GM23338 (cell line): ENCODE data around the gene ATP5PO. TPM values are rescaled to one million over a fixed set of nuclear protein-coding genes. Genes with fewer than 3 reads are reported as not detected.

Source experiments
- ATAC-seq: fragments of 200-7000 bp; cut with Tn5 transposase; 3 replicates; pipeline ENCODE4 v1.9.1; 2020
- DNase-seq: peaks from one replicate; pipeline ENCODE4 v3.0.0-alpha.2; 2015; ENCODE audit warnings: low spot score
- H2AFZ ChIP-seq: fragments of 200-600 bp; sonication (generic); 2 replicates; pipeline ENCODE4 v1.8.0; 2016; ENCODE audit warnings: antibody characterized with exemption, mild to moderate bottlenecking, moderate library complexity
- H3F3A ChIP-seq: fragments of 200-600 bp; sonication (generic); replicated peaks from 2 replicates; pipeline ENCODE4 v1.8.0; 2017; ENCODE audit warnings: antibody characterized with exemption, mixed run types, low read depth
- H3K27ac ChIP-seq: fragments of 200-600 bp; sonication (generic); 2 replicates; pipeline ENCODE4 v1.6.1; 2016; ENCODE audit warnings: low read depth
- H3K27me3 ChIP-seq: fragments of 200-600 bp; sonication (generic); 2 replicates; pipeline ENCODE4 v1.8.0; 2016; ENCODE audit warnings: mild to moderate bottlenecking, mixed run types, moderate library complexity; ENCODE audit not compliant: insufficient read depth
- H3K36me3 ChIP-seq: fragments of 200-600 bp; sonication (generic); 2 replicates; pipeline ENCODE4 v1.8.0; 2016; ENCODE audit warnings: mild to moderate bottlenecking; ENCODE audit not compliant: insufficient read depth
- H3K4me1 ChIP-seq: fragments of 200-600 bp; sonication (generic); 2 replicates; pipeline ENCODE4 v1.8.0; 2016; ENCODE audit warnings: mild to moderate bottlenecking, moderate library complexity; ENCODE audit not compliant: insufficient read depth
- H3K4me2 ChIP-seq: fragments of 200-600 bp; sonication (generic); 2 replicates; pipeline ENCODE4 v1.7.1; 2017; ENCODE audit warnings: mixed run types
- H3K4me3 ChIP-seq: fragments of 200-600 bp; sonication (generic); 2 replicates; pipeline ENCODE4 v1.6.1; 2016; ENCODE audit warnings: mixed run types
- H3K79me2 ChIP-seq: fragments of 200-600 bp; sonication (generic); replicated peaks from 2 replicates; pipeline ENCODE4 v1.8.0; 2017; ENCODE audit warnings: mild to moderate bottlenecking; ENCODE audit not compliant: insufficient read depth
- H3K9me2 ChIP-seq: fragments of 200-600 bp; sonication (generic); 2 replicates; pipeline ENCODE4 v1.8.0; 2017; ENCODE audit not compliant: insufficient read depth
- H4K20me1 ChIP-seq: fragments of 200-600 bp; sonication (generic); replicated peaks from 2 replicates; pipeline ENCODE4 v1.8.0; 2017; ENCODE audit warnings: mild to moderate bottlenecking; ENCODE audit not compliant: insufficient read depth
- H3K27ac Mint-ChIP-seq: 2 replicates; pipeline ENCODE4 v1.8.0; 2020; ENCODE audit warnings: inconsistent platforms, mild to moderate bottlenecking, moderate library complexity, mixed read lengths
- H3K27me3 Mint-ChIP-seq: 3 replicates; pipeline ENCODE4 v1.8.0; 2022; ENCODE audit warnings: low read depth, mild to moderate bottlenecking, moderate library complexity, mixed read lengths, inconsistent platforms; ENCODE audit not compliant: insufficient read depth, poor library complexity
- H3K36me3 Mint-ChIP-seq: 3 replicates; pipeline ENCODE4 v1.8.0; 2021; ENCODE audit warnings: low read depth, mild to moderate bottlenecking, inconsistent platforms, moderate library complexity, mixed read lengths
- H3K4me1 Mint-ChIP-seq: 3 replicates; pipeline ENCODE4 v1.8.0; 2020; ENCODE audit warnings: mild to moderate bottlenecking, inconsistent platforms, mixed read lengths
- H3K4me3 Mint-ChIP-seq: 3 replicates; pipeline ENCODE4 v1.8.0; 2021; ENCODE audit warnings: moderate library complexity, mild to moderate bottlenecking, inconsistent platforms, mixed read lengths
- H3K9me3 Mint-ChIP-seq: 3 replicates; pipeline ENCODE4 v1.8.0; 2020; ENCODE audit warnings: moderate library complexity, mild to moderate bottlenecking, inconsistent platforms, mixed read lengths
- EZH2 ChIP-seq: fragments of 200-600 bp; sonication (generic); IDR thresholded peaks from one replicate; pipeline ENCODE4 v1.8.0; 2017; ENCODE audit warnings: antibody characterized with exemption, mild to moderate bottlenecking, low read depth; ENCODE audit not compliant: unreplicated experiment
- EZH2phosphoT487 ChIP-seq: fragments of 200-600 bp; sonication (generic); IDR thresholded peaks from one replicate; pipeline ENCODE4 v1.8.1; 2018; ENCODE audit warnings: antibody characterized with exemption; ENCODE audit not compliant: unreplicated experiment
- JUNB ChIP-seq: IDR thresholded peaks from one replicate; pipeline ENCODE4 v1.6.1; 2016; ENCODE audit warnings: antibody characterized with exemption; ENCODE audit not compliant: unreplicated experiment
- NANOG ChIP-seq: IDR thresholded peaks from 2 replicates; pipeline ENCODE4 v1.6.1; 2016; ENCODE audit warnings: antibody characterized with exemption, borderline replicate concordance
- ZNF331 ChIP-seq: fragments of 250-450 bp; sonication (Bioruptor Pico); IDR thresholded peaks from 2 replicates; pipeline ENCODE4 v1.5.0; 2020; ENCODE audit warnings: low read depth, mild to moderate bottlenecking, moderate library complexity
- ZNF462 ChIP-seq: fragments of 250-450 bp; sonication (Bioruptor Pico); IDR thresholded peaks from 2 replicates; pipeline ENCODE4 v1.5.0; 2020; ENCODE audit warnings: mild to moderate bottlenecking, moderate library complexity
- polyA plus RNA-seq: library from polyadenylated mRNA; unstranded; fragments of >200 nt; fragmentation: Nextera tagmentation; extraction: Ambion mirVana; gene quantifications from 2 replicates; pipeline ENCODE4 v1.2.1, GENCODE V29; 2016
- total RNA-seq: library from RNA; depleted of rRNA; stranded (reverse); fragments of >200 nt; shearing (Covaris generic); gene quantifications from 2 replicates; pipeline ENCODE4 v1.2.3, GENCODE V29; 2014
- TF ChIP-seq, protein P1 (sequence below): IDR thresholded peaks from 2 replicates; pipeline ENCODE4 v1.6.1; 2016; ENCODE audit warnings: antibody characterized with exemption

ATP5PO gene
- total and polyA plus RNA-seq, 2 experiments from 2014 or later = 244 to 522 TPM

DNA sequence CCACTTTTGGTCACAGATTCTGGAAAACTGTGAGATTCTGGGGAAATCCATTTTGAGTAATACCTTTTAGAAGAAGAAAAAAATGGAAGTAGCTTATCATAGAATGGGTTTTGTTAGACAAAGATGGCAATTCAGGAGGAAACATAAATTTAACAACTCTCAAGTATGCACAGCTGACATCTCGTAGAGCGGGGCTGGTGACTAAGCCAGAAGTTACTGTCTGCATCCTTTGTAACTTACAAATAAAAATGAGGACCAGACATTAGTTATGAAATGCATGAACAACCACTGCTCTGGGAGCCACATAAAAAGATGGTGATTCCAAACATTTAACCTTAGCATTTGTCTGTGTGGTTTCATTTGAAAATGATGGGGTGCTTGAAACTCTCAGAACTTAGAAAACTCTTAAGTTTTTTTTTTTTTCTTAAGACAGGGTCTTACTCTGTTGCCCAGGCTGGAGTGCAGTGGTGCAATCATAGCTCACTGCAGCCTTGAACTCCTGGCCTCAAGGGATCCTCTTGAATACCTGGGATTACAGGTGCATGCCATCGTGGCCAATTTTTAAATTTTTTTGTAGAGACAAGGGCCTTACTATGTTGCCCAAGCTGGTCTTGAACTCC is 49.2 kb upstream of the ATP5PO start (continued):
- no peak for TF ChIP-seq ZNF462 (CRISPR knock-in tag)

DNA sequence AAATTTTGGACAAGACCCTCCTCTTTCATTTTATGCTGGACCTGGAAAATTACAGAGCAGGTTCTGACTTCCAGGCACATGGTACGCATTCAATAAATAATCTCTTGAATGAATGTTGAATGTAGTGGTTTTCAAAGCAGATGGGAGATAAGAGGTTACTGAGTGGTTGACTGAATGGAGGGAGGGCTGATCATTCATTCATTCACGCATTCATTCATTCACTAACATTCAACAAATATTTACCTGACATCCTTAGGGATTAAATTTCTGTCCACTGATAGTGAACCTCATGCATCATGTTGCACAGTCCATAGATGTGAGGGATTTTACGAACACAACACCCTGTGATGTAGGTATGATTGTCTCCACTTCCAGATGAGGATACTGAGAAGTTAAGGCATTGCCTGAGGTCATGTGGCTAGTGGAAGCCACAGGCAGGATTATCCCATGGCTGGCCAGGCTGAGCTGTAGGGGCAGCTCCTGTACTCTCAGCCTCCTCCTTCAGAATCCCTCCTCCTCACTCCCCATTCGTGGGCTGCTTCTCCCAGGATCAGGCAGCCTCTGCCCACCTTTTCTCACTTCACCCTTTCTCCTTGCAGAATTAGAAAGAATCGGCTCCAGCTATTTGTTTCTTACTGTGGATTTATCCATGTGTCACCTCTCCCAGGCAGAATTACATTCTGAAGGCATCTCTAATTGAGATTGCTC is 48.4 kb upstream of the ATP5PO start:
- Histone ChIP-seq H4K20me1 (no peaks in the 10 kb centered on the region), H3K79me2 (no peaks in the 10 kb centered on the region), H3K27me3 (no peaks in the 10 kb centered on the region), H3K4me2 (no peak overlapping the region), H3F3A (no peaks in the 10 kb centered on the region), H3K4me1 (no peaks in the 10 kb centered on the region; the same call in 1 of the 2 replicates), H3K36me3 (no peaks in the 10 kb centered on the region), H2AFZ (no peak overlapping the region), H3K4me3 (no peak overlapping the region), H3K27ac (no peak overlapping the region), H3K9me2 (peaks cover 8% of the 10 kb centered on the region; the same call in 1 of the 2 replicates)
- peaks cover 30% of the 10 kb centered on the region for H3K36me3 Mint-ChIP-seq
- peaks cover 18% of the 10 kb centered on the region for H3K9me3 Mint-ChIP-seq
- H3K4me3 Mint-ChIP-seq = no peak overlapping the region
- DNase-seq = no peak
- H3K4me1 Mint-ChIP-seq = peaks cover 6% of the 10 kb centered on the region
- no peak overlapping the region for H3K27ac Mint-ChIP-seq
- peaks cover 2% of the 10 kb centered on the region for H3K27me3 Mint-ChIP-seq
- ATAC-seq = no peak
- TF ChIP-seq ZNF462 (CRISPR knock-in tag) (no peak), ZNF331 (no peak), EZH2 (no peak), EZH2phosphoT487 (no peak), NANOG (no peak), JUNB (no peak)
- TF ChIP-seq, protein P1, sequence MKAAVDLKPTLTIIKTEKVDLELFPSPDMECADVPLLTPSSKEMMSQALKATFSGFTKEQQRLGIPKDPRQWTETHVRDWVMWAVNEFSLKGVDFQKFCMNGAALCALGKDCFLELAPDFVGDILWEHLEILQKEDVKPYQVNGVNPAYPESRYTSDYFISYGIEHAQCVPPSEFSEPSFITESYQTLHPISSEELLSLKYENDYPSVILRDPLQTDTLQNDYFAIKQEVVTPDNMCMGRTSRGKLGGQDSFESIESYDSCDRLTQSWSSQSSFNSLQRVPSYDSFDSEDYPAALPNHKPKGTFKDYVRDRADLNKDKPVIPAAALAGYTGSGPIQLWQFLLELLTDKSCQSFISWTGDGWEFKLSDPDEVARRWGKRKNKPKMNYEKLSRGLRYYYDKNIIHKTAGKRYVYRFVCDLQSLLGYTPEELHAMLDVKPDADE = no peak
